ENCODE results near the gene STK11IP.

Gene STK11IP

DNA sequence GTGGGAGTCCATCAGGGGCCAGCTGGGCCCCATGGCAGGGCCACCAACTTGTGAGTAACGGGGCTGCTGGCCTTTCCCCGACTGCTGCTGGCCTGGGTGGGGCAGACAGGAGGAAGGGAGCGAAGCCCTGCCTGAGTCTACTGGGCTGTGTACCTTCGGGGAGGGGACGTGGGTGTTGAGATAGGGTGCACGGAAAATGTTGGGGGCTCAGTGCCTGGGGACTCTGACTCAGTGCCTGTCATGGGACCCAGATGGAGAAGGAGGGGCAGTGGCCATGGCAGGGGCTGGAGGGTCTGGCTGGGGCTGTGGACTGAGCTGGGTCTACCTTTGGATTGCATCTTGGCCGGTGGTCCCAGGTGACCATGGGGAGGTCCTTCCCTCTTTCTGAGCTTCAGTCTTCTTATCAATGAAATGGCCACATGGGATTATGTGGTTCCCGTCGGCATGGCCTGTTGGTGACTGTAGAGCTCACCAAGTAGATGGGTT lies 33.8 kb downstream of the STK11IP start:
- in situ Hi-C loops (cut with HindIII; ENCODE audit: low sequenced_read_pairs): no loop called here

DNA sequence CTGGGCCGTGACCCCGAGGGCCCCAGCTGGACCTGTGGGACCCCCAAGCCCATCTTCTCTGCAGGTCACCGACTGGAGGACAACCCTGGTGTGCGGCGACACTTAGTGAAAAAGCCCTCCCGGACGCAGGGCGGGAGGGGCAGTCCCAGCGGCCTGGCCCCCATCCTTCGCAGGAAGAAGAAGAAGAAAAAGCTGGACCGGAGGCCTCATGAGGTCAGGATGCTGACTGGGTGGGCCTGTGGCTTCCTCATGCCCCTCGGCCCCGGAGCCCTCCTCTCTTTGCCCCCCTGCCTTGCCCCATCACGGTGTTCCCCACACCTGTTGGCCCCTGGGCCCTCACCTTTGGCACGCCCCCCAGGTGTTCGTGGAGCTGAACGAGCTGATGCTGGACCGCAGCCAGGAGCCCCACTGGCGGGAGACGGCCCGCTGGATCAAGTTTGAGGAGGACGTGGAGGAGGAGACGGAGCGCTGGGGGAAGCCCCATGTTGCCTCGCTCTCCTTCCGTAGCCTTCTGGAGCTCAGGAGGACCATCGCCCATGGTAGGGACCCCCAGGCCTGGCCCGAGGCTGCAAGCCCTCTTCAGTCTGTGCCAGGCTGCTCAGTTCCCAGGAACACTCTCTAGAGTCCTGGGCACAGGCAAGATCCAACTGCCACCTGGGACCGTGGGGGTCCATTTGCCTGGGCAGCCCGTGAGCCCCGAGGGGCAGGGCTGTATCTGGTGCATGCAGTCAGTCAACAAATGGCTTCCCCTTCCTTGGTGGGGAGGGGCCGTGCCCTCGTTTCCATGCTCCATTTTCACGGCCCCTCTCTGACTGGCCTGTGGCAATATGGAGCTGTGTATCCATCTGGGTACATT lies 34.5 kb downstream of the STK11IP start:
- in situ Hi-C loops (cut with HindIII; ENCODE audit: low sequenced_read_pairs): no loop called here

DNA sequence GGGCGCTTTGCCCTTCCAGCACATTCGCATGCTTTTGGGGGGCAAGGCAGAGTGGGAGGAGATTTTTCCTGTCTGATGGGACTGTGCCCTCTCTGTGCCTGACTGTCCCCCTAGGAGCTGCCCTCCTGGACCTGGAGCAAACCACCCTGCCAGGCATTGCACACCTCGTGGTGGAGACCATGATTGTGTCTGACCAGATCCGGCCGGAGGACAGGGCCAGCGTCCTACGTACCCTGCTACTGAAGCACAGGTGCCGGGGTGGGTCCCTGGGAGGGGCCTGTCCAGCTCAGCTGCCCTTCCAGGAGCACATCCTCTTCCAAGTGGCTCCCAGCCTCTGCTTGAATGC lies 35.1 kb downstream of the STK11IP start:
- in situ Hi-C loops (cut with HindIII; ENCODE audit: low sequenced_read_pairs): no loop called here

DNA sequence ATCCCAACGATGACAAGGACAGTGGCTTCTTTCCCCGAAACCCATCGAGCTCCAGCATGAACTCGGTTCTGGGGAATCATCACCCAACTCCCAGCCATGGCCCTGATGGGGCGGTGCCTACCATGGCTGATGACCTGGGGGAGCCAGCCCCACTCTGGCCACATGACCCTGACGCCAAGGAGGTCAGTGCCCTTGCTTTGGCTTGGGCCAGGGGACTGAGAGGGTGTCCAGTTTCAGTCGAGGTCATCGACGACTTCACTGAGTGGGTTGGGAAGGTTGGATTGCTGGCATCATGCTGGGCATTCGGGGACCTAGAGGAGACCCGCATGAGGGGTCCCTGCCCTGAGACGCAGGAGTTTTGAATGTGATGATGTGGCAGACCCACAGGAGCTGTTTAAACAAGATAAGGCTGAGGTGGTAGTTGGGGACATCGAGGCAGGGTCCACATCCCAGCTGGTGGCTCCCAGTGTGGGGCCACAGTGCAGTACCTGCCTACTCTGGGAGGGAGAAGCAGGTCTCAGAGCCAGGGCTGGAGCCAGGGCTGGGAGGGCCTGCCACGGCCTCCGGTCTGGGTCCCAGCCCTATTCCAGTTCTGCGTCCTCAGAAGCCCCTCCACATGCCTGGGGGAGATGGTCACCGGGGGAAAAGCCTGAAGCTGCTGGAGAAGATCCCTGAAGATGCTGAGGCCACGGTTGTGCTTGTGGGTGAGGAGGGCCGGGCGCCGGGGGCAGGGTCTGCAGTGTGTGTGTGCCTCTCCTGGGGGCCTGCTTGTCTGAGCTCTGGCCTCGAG lies 35.8 kb downstream of the STK11IP start:
- in situ Hi-C loops (cut with HindIII; ENCODE audit: low sequenced_read_pairs): no loop called here

DNA sequence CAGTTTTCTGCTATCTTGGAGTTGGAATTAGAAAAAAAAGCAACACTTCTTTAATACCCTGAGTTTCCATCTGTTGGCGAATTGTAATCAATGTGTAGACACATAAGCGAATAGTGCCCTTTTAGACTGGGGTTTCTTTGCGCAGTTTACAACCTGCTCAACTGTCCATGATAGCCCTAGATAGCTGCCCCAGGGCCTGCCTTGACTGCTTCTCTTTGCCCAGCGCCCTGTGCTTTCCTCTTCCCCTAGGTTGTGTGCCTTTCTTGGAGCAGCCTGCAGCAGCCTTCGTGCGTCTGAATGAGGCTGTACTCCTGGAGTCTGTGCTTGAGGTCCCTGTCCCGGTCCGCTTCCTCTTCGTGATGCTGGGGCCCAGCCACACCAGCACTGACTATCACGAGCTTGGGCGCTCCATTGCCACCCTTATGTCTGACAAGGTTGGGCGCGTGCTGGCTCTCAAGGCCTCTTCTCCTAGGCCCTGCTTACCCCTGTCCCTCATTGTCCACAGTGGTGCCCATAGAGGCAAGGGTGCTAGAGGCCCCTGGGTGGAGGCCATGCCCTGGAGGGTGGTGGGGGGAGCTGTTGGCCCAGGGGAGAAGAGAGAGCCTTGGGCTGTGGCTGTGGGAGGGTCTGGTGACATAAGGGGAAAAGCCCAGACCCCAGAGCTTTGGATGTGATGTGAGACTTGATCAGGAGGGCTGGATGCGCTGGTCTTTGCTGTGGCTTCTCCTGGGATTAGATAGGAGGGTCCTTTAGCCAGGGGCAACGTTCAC lies 36.7 kb downstream of the STK11IP start:
- in situ Hi-C loops (cut with HindIII; ENCODE audit: low sequenced_read_pairs): no loop called here

DNA sequence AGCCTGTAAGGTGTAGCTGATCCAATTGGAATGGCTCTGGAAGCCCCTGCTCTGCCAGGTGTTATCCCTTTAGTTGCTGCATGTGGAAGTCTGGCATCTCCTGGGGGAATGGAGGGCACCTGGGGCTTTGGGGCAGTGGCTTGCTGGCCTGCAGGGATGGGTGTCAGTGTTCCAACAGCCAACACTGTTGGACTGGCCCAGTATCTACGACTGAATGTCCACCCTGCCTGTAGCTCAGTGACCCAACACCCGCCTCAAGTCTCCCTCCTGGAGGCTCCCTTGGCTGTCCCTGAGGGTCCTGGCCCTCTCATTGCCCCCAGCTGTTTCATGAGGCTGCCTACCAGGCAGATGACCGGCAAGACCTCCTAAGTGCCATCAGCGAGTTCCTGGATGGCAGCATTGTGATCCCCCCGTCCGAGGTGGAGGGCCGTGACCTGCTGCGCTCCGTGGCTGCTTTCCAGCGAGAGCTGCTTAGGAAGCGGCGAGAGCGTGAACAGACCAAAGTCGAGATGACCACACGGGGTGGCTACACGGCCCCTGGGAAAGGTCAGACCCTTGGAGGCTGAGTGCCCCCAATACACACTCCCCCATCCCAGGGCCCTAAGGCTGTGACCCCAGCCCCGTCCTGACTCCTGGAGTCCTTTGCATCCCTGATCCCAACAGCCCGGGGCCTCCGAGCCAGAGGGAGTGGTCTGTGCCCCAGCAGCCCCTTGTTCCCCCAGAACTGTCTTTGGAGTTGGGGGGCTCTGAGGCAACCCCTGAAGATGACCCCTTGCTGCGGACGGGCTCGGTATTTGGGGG lies 37.5 kb downstream of the STK11IP start:
- in situ Hi-C loops (cut with HindIII; ENCODE audit: low sequenced_read_pairs): no loop called here

DNA sequence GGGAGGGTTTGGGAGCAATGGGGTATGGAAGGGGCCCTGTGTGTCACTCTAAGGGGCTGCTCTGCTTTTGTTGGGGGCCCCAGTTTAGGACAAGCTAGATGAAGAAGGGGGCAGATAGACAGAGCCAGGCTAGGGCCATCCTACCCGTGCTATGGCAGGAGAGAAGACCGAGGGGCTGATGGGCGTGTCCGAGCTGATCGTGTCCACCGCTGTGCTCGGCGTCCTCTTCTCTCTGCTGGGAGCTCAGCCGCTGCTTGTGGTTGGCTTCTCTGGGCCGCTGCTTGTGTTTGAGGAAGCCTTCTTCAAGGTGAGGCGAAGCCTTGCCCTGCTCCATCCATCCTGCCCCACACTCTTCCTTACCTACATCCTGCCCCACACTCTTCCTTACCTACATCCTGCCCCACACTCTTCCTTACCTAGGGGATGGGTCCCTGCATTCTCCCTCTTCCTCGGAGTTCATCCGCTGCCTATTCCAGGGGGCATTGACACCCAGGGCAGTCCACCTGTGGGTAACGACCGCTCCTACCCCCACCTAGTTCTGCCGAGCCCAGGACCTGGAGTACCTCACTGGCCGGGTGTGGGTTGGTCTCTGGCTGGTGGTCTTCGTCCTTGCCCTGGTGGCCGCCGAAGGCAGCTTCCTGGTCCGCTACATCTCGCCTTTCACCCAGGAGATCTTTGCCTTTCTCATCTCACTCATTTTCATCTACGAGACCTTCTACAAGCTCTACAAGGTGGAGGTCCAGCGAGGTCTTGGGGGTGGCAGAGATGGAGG lies 38.7 kb downstream of the STK11IP start:
- in situ Hi-C loops (cut with HindIII; ENCODE audit: low sequenced_read_pairs): no loop called here

DNA sequence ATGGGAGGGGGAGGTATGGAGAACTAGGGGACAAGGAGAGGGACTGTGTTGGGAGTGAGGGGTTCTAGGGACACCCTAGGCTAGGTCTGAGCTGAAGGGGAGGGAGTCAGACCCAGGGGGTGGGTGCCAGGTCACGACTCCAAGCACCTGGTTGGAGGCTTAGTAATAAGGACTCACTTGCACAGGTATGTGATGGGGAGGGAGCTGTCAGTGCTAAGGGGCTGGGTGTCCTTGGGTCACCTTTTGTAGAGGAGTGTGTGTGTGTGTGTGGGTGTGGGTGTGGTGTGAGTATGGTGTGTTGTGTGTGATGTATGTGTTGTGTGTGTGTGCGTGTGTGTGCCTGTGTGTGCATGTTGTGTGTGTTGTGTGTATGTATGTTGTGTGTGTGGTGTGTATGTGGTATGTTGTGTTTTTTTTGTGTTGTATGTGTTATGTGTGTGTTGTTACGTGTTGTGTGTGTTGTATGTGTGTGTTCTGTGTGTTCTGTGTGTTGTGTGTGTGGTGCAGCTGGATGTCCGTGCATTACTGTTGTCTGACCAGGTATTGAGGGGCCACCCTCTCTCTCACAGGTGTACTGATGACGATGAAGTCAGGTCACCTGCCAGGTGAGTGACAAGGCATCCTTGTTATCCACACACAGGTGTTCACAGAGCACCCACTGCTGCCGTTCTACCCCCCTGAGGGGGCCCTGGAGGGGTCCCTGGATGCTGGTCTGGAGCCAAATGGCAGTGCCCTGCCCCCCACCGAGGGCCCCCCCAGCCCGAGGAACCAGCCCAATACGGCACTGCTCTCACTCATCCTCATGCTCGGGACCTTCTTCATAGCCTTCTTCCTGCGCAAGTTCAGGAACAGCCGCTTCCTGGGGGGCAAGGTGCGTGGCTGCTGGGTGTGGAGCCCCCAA lies 39.5 kb downstream of the STK11IP start:
- in situ Hi-C loops (cut with HindIII; ENCODE audit: low sequenced_read_pairs): no loop called here

DNA sequence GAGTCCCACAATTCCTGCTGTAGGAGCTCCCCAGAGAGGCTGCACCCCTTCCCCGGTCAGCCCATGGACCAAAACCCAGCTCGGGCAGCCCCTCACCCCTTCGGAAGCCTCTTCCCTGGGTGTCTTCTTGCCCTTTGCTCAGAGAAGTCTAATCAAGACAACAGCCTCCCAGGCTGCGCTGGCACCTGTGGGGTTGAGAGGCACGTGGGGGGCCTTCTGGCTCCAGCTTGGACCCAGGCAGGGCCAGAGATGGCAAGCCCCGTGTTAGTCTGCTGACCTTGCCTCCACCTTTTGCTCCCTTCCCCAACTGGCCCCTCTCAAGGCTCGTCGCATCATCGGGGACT lies 40.2 kb downstream of the STK11IP start:
- in situ Hi-C loops (cut with HindIII; ENCODE audit: low sequenced_read_pairs): no loop called here

DNA sequence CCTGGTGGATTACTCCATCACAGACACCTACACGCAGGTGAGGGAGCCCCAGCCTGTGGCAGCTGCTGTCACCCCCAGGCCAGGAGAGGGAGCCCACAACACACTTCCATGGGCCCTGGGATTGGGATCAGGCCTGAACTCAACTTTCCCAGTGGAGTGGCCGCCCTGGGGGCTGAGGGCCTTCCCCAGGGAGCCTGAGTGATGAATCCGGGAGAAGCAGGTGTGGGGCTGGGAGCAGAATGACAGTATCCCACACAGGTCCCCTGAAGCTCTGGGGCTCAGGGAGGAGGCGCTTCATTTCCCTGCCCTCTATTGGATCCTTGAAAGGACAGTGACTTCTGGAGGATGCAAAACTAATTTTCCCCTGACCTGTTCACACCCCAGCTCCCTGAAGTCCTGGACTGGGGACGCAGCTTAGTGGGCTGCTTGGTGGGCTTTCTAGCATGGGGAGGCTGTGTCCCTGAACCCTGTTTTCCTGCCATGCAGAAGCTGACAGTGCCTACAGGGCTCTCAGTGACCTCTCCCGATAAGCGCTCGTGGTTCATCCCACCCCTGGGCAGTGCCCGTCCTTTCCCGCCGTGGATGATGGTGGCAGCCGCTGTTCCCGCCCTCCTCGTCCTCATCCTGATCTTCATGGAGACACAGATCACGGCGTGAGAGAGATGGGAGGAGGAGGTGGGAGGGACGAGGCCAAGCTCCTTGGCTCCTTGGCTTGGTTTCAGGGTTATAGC lies 40.7 kb downstream of the STK11IP start:
- in situ Hi-C loops (cut with HindIII; ENCODE audit: low sequenced_read_pairs): no loop called here

DNA sequence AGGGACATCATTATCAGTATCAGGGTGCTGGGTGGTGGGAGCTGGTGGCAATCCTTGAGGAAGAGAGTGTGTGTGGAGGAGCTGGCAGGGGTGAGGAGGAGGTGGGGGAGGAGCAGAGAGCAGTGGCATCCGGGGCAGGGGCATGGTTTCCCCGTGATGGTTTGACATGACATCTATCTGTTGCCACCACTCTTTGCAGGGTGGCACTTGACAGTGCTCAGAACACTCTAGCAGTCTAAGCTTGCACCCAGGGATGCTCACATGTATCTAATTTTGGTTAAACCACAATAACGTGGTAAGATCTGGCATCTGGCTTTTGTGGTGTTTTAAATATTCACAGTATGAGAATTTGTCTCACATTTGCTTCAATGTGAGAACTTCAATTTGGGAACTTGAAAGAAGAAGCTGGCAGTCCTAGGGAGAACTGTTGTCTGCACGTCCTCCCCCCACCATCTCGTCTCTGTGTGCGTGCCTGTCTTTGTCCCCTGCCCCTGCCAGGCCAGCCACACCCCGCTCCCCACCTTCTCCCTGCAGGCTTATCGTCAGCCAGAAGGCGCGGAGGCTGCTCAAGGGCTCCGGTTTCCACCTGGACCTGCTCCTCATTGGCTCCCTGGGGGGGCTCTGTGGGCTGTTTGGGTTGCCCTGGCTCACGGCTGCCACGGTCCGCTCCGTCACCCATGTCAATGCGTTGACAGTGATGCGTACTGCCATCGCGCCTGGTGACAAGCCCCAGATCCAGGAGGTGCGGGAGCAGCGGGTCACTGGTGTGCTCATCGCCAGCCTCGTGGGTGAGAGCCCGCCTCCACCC lies 41.5 kb downstream of the STK11IP start:
- in situ Hi-C loops (cut with HindIII; ENCODE audit: low sequenced_read_pairs): no loop called here

DNA sequence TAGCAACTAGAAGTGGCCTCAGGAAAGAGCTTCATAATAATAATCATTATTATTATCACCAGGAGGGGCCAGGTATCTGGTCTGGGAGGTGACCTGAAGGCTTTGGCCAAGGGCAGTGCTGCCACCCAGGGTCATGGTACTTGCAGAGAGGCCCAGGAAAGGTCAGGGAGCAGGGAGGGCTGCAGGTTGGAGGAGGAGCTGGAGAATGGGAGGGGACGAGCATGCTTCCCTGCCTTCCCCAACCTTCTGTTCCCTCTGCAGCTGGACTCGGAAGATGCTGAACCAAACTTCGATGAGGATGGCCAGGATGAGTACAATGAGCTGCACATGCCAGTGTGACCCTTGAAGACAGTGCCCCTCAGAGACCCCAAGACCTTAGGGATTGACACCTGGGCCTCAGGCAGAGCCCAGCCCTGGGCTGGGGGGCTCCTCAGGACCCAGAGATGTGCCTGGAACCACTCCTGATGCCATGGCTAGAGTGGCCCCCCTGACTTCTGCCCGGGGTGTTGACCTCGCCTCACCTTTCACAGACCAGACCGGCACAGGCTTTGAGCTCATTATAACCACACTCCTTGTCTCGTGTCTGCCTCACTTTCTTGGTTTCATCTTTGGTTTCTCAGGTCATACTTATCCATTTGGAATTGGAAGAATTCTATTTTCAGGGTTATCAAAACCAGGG lies 43.9 kb downstream of the STK11IP start:
- in situ Hi-C loops (cut with HindIII; ENCODE audit: low sequenced_read_pairs): no loop called here

DNA sequence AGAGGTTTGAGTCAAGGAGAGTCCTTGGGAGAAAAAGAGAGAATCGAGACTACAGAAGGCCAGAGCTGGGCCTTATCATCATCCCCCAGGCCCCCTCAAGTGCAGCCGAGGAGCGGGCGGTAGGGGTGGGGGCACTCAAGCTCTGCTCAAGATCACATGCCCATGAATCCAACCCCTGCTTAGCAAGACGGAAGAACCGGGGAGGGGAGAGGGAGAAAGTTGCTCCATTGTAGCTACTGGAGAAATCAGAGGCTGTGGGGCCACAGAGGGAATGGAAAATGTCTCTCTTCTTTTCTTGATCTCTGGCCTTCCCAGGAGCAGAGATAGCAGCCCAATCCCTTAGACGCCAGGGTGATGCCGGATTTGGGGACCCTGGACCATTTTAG lies 44.4 kb downstream of the STK11IP start:
- in situ Hi-C loops (cut with HindIII; ENCODE audit: low sequenced_read_pairs): no loop called here

DNA sequence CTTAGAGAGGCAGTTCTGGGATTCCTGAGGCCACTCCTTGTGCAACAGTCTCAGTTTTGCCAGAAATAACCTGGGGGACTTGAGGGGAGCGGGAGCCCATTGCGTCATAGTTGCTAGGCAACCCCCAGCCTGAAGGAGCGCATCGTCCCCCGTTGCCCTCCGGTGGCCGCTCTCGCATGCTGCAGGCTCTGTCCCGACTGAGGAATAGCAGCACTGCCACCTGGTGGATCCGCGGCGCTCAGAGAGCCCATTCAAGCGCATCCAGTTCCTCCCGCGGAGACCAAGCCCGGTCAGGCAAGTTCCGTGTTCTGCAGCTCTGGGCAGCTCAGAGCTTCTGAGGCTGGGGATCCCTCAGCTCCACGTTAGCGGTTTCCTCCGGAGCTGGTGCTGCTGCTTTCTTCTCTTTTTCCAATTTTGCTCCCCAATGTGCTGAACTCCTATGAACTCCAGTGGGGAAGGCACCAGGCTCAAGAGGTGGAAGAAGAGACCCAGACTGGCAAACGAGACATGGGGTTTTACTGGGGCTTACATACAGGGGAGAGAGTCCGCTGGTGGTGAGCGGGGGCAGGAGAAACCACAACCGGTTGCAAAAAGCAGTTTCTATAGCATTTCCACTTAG lies 44.9 kb downstream of the STK11IP start:
- in situ Hi-C loops (cut with HindIII; ENCODE audit: low sequenced_read_pairs): no loop called here

DNA sequence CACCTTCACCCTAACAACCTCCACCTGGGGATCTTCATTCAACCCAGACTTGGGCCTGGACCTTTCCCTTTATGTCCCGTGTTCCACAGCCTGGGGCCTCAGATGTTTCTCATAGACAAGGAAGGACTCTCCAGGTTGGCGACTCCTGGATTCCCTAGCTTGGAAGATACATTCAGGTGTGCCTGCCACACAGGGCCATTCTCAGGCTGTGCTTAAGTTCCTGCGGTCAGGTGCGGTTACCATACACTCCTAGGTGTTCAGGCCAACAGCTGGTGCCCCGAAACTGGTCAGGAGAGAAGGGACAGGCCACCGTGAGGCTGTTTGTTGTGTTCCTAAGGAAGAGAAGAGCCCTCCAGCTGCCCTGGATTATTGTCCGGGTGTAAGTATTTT lies 45.4 kb downstream of the STK11IP start:
- in situ Hi-C loops (cut with HindIII; ENCODE audit: low sequenced_read_pairs): no loop called here

DNA sequence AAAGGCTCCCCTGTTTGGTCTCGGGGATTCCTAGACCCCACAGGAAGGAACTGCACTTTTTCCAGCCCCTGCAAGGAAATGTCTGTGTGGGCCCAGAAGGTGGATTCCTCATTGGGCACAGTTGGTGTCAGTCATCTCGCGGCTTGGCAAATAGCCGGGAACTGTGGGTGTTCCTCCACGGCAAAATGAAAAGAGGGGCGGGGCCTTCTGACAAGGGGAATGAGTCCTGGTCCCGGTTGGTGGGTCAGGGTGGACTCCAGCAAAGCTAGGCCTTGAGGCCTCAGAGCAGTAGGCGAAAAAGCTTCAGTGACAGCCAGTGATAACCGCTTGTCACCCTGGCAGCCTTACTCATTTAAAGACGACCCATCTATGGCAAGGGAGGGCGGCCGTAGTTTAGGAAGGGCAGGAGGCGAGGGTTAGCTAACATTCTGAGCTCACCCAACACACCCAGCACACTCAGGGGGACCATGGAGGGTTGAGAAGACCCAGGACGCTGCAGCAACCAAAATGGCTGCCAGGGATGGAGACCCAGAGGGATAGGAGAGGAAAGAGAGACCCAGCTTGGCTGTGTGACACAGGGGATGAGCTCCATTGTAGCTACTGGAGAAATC lies 46.2 kb downstream of the STK11IP start:
- in situ Hi-C loops (cut with HindIII; ENCODE audit: low sequenced_read_pairs): no loop called here

All from endothelial cell of hepatic sinusoid (primary cell).